ENCODE results near the gene PIK3R1. TPM values are rescaled to one million over a fixed set of nuclear protein-coding genes. Genes with fewer than 3 reads are reported as not detected.
A peak's percentile ranks its signal among the peaks of the same experiment; 100 is the strongest.

The PIK3R1 gene
- total RNA-seq, 1 donor from 2014 or later, result 52.2 TPM

- peak overlapping the region; percentile 59 for H3K27ac Mint-ChIP-seq
- no peaks in the 10 kb centered on the region for H3K27me3 Mint-ChIP-seq
- H3K36me3 Mint-ChIP-seq (ENCODE audit: low read depth), result no peaks in the 10 kb centered on the region
- peaks cover 74% of the 10 kb centered on the region for H3K4me1 Mint-ChIP-seq
- intact Hi-C loops (cut with micrococcal nuclease), result no loop called here
- ATAC-seq (ENCODE audit: low read depth), result no peak
- TF ChIP-seq, protein P1, sequence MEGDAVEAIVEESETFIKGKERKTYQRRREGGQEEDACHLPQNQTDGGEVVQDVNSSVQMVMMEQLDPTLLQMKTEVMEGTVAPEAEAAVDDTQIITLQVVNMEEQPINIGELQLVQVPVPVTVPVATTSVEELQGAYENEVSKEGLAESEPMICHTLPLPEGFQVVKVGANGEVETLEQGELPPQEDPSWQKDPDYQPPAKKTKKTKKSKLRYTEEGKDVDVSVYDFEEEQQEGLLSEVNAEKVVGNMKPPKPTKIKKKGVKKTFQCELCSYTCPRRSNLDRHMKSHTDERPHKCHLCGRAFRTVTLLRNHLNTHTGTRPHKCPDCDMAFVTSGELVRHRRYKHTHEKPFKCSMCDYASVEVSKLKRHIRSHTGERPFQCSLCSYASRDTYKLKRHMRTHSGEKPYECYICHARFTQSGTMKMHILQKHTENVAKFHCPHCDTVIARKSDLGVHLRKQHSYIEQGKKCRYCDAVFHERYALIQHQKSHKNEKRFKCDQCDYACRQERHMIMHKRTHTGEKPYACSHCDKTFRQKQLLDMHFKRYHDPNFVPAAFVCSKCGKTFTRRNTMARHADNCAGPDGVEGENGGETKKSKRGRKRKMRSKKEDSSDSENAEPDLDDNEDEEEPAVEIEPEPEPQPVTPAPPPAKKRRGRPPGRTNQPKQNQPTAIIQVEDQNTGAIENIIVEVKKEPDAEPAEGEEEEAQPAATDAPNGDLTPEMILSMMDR (IDR thresholded peaks at IDR 0.05), result no peak
- H3K9me3 Mint-ChIP-seq, result no peaks in the 10 kb centered on the region
- ChIA-PET POLR2A (interaction anchor here (0.6 kb wide), 2 partner anchors 13 to 1044 kb away, joined by 3 to 8 read pairs; no protein-coding TSS in a partner anchor), CTCF (interaction anchor here (1.6 kb wide), 1 partner anchor 50 kb away, joined by 4 read pairs; the partner anchor contains the start of gene PIK3R1)
- DNase-seq, result no peak
- no peak overlapping the region for H3K4me3 Mint-ChIP-seq
Measured at GRCh38 chr5:68265822-68266395, 50.4 kb downstream of the PIK3R1 start.

DNA sequence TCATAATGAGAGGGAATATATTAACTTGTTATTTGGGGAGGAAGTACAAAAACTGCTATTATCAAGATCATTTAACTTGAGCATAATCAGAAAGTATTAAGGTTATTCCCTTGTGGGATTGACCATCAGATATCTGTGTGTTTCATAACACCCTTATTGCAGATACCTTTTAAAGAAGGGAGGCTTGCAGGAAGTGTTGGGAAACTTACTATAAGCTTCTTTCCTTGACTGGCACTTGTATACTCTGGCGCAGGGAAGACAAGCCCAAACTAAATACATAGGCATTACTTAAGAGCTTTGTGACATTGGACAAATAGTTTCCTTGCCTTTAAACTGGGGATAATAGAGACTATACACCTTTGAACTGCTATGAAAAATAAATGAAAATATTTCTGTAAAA lies 50.9 kb downstream of the PIK3R1 start:
- peaks cover 75% of the 10 kb centered on the region for H3K4me1 Mint-ChIP-seq
- POLR2A ChIA-PET, result interaction anchor here (0.6 to 1.2 kb wide), 2 partner anchors 14 to 51 kb away, joined by 3 to 4 read pairs; partner anchors contain the start of gene PIK3R1
- intact Hi-C loops (cut with micrococcal nuclease), result no loop called here

GRCh38 chr5:68267066-68267465 lies 51.5 kb downstream of the PIK3R1 start:
- no peak for DNase-seq
- Mint-ChIP-seq H3K9me3 (no peaks in the 10 kb centered on the region), H3K4me3 (peak overlapping the region; percentile 35), H3K27ac (peak overlapping the region; percentile 53), H3K4me1 (peaks cover 71% of the 10 kb centered on the region), H3K36me3 (ENCODE audit: low read depth) (no peaks in the 10 kb centered on the region), H3K27me3 (no peaks in the 10 kb centered on the region)
- TF ChIP-seq, protein P1 (IDR thresholded peaks at IDR 0.05), result no peak
- POLR2A ChIA-PET, result interaction anchor here (1.2 kb wide), 1 partner anchor 52 kb away, joined by 4 read pairs; the partner anchor contains the start of gene PIK3R1
- CTCF ChIA-PET, result interaction anchor here (1.1 to 7.9 kb wide), 3 partner anchors 21 to 1021 kb away, joined by 3 to 69 read pairs (median 4); partner anchors contain the start of gene PIK3R1
- intact Hi-C loops (cut with micrococcal nuclease), result no loop called here
- no peak for ATAC-seq (ENCODE audit: low read depth)

More for the DNA sequence above, 50.9 kb downstream of the PIK3R1 start:
- Mint-ChIP-seq H3K4me3 (no peak overlapping the region), H3K27me3 (no peaks in the 10 kb centered on the region), H3K27ac (no peak overlapping the region), H3K36me3 (ENCODE audit: low read depth) (no peaks in the 10 kb centered on the region), H3K9me3 (no peaks in the 10 kb centered on the region)
- CTCF ChIA-PET, result interaction anchor here (1.6 to 7.9 kb wide), 2 partner anchors 51 to 1020 kb away, joined by 4 to 69 read pairs; partner anchors contain the start of gene PIK3R1
- TF ChIP-seq, protein P1 (IDR thresholded peaks at IDR 0.05), result no peak
- ATAC-seq (ENCODE audit: low read depth) (no peak), DNase-seq (no peak)

GRCh38 chr5:68268101-68268851 lies 52.7 kb downstream of the PIK3R1 start:
- Mint-ChIP-seq H3K9me3 (no peaks in the 10 kb centered on the region), H3K36me3 (ENCODE audit: low read depth) (peaks cover 3% of the 10 kb centered on the region), H3K4me3 (no peak overlapping the region), H3K27me3 (no peaks in the 10 kb centered on the region), H3K27ac (peak overlapping the region; percentile 61), H3K4me1 (peaks cover 72% of the 10 kb centered on the region)
- TF ChIP-seq, protein P1 (IDR thresholded peaks at IDR 0.05), result no peak
- ATAC-seq (ENCODE audit: low read depth) (no peak), DNase-seq (no peak)
- ChIA-PET CTCF (interaction anchor here (1.1 to 7.9 kb wide), 2 partner anchors 20 to 1022 kb away, joined by 3 to 69 read pairs; no protein-coding TSS in a partner anchor), POLR2A (interaction anchor here (1.1 kb wide), 1 partner anchor 52 kb away, joined by 3 read pairs; the partner anchor contains the start of gene PIK3R1)
- intact Hi-C loops (cut with micrococcal nuclease), result no loop called here

DNA sequence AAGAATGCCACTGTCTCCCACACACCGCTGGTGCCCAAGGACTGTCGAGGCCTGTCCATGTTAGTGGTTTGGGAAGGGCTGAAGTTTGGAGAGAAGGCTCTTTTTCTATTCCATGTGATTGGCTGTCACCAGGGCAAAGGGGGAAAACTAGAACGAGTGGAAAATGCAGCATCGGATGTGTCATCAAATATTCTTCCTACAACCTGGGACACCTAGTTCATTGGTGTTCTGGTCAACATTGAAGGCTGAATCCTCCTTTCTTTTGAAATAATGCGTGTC lies 53.2 kb downstream of the PIK3R1 start:
- H3K27me3 Mint-ChIP-seq, result no peaks in the 10 kb centered on the region
- no peak for DNase-seq
- no peak for ATAC-seq (ENCODE audit: low read depth)
- ChIA-PET CTCF (interaction anchor here (7.9 kb wide), 1 partner anchor 1022 kb away, joined by 69 read pairs; no protein-coding TSS in a partner anchor), POLR2A (interaction anchor here (1.1 kb wide), 1 partner anchor 53 kb away, joined by 3 read pairs; the partner anchor contains the start of gene PIK3R1)
- H3K4me1 Mint-ChIP-seq, result peaks cover 70% of the 10 kb centered on the region
- TF ChIP-seq, protein P1 (IDR thresholded peaks at IDR 0.05), result no peak
- peaks cover 7% of the 10 kb centered on the region for H3K36me3 Mint-ChIP-seq (ENCODE audit: low read depth)
- peak overlapping the region; percentile 61 for H3K27ac Mint-ChIP-seq
- no peak overlapping the region for H3K4me3 Mint-ChIP-seq
- H3K9me3 Mint-ChIP-seq, result no peaks in the 10 kb centered on the region
- intact Hi-C loops (cut with micrococcal nuclease), result no loop called here

Measured in activated B cell treated with CpG ODN at 0.5 μM for 24 hours (primary cell).